Bronchial smooth muscle cell (primary cell): Measurements from ENCODE around the gene SKA1. TPM values are rescaled to one million over a fixed set of nuclear protein-coding genes. Genes with fewer than 3 reads are reported as not detected.

ENCODE experiments used
- total RNA-seq: library from RNA; depleted of rRNA; stranded (reverse); fragments of >200 nt; gene quantifications from 2 replicates; pipeline ENCODE4 v1.2.1, GENCODE V29; 2014

Gene SKA1, protein sequence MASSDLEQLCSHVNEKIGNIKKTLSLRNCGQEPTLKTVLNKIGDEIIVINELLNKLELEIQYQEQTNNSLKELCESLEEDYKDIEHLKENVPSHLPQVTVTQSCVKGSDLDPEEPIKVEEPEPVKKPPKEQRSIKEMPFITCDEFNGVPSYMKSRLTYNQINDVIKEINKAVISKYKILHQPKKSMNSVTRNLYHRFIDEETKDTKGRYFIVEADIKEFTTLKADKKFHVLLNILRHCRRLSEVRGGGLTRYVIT
- 0.52 and 0.95 TPM in 2 replicates for total RNA-seq

GRCh38 chr18:50374753-50375391, at the start of gene SKA1:
TSS of gene SKA1 (plus strand) at chr18:50375046. CDS start at chr18:50375831, 785 bp downstream.

Other genes starting within 250 kb of the SKA1 start
- gene MYO5B, start 179.9 kb upstream of the SKA1 start, total RNA-seq, result under 0.01 and 0.17 TPM in 2 replicates
- gene CFAP53, start 108.6 kb upstream of the SKA1 start, total RNA-seq, result 0.47 and 0.77 TPM in 2 replicates
- gene MBD1, start 93.5 kb upstream of the SKA1 start, total RNA-seq, result 54.4 and 62.3 TPM in 2 replicates
- gene CXXC1, start 87.4 kb upstream of the SKA1 start, total RNA-seq, result 38.8 and 57.2 TPM in 2 replicates
- gene MAPK4, start 185.0 kb downstream of the SKA1 start, total RNA-seq, result under 0.01 TPM in 1 of 2 replicates, not detected in the other